ENCODE results near the gene C1QTNF2. TPM values are rescaled to one million over a fixed set of nuclear protein-coding genes. Genes with fewer than 3 reads are reported as not detected.

Gene C1QTNF2
- total RNA-seq, 2 experiments from 2014 or later: not detected

DNA sequence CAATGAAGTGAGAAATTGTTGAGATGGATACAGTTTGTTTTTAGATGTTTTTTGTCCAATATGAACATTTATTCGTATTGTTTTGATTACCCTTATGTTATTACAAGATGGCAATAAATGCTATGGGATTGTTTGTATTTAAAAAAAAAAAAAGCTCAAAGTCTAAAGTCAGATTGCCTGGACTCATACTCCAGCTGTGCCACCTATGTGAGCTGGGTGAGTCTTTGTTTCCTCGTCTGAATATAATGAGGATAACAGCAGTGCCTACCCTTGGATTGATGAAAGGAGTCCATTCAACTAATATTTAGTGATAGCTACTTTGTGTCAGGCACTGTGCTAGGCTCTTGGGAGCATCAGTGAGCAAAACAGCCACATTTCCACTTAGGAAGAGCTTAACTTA is 43.4 kb downstream of the C1QTNF2 start:
- CTCF ChIA-PET: no interaction called here
- Mint-ChIP-seq H3K9me3 (no peaks in the 10 kb centered on the region), H3K27ac (no peak overlapping the region)

DNA sequence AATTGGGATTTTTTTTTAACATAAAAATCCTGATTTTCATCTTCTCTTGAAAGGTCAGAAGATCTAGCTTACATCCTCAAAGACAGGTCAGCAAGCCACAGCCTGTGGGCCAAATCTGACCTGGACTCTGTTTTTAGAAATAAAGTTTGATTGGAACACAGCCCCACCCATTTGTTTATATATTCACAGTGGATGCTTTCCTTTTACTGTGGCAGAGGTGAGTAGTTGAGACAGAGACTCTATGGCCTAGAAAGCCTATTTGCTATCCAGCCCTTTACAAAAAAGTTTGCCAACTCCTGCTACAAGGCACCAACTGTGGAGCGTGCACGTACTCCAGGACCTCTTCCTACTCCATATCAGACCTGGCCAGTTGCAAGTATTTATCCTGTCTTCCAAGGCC is 44.7 kb downstream of the C1QTNF2 start:
- H3K9me3 Mint-ChIP-seq: no peaks in the 10 kb centered on the region
- ChIA-PET CTCF (interaction anchor here (1.2 kb wide), 1 partner anchor 20 kb away, joined by 3 read pairs; no protein-coding TSS in a partner anchor), POLR2A (no interaction called here)
- peaks cover 4% of the 10 kb centered on the region for H3K27me3 Mint-ChIP-seq
- H3K36me3 Mint-ChIP-seq (ENCODE audit: low read depth): no peaks in the 10 kb centered on the region
- no peak overlapping the region for H3K27ac Mint-ChIP-seq
- H3K4me3 Mint-ChIP-seq: no peak overlapping the region
- no peak for DNase-seq
- no peaks in the 10 kb centered on the region for H3K4me1 Mint-ChIP-seq

More for the DNA sequence above, 43.4 kb downstream of the C1QTNF2 start:
- H3K27me3 Mint-ChIP-seq: peaks cover 4% of the 10 kb centered on the region
- no peaks in the 10 kb centered on the region for H3K4me1 Mint-ChIP-seq
- POLR2A ChIA-PET: no interaction called here
- no peak overlapping the region for H3K4me3 Mint-ChIP-seq
- no peaks in the 10 kb centered on the region for H3K36me3 Mint-ChIP-seq (ENCODE audit: low read depth)
- DNase-seq: no peak

DNA sequence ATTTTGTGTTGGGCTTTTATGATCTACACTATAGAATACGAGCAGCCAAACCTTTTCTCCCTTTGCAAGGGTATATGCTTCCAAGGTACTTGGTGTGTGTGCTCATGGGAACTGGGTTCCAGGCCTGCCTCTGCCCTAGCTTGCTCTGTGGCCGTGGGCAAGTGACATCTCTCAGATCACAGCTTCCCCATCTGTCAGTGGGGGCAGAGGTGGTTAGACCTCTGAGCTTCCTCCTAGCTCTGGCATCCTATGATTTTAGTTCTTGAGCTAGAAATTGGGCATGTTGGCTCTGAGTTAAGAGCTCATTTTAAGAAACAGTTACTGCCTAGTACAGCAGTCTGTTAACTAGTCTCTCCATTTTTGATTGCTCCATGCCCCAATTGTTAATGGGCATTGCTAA is 45.5 kb downstream of the C1QTNF2 start:
- Mint-ChIP-seq H3K4me1 (no peaks in the 10 kb centered on the region), H3K9me3 (no peaks in the 10 kb centered on the region), H3K27ac (no peak overlapping the region), H3K4me3 (no peak overlapping the region), H3K27me3 (peaks cover 4% of the 10 kb centered on the region), H3K36me3 (ENCODE audit: low read depth) (no peaks in the 10 kb centered on the region)
- ChIA-PET POLR2A (no interaction called here), CTCF (interaction anchor here (1.2 kb wide), 1 partner anchor 21 kb away, joined by 3 read pairs; no protein-coding TSS in a partner anchor)
- no peak for DNase-seq

DNA sequence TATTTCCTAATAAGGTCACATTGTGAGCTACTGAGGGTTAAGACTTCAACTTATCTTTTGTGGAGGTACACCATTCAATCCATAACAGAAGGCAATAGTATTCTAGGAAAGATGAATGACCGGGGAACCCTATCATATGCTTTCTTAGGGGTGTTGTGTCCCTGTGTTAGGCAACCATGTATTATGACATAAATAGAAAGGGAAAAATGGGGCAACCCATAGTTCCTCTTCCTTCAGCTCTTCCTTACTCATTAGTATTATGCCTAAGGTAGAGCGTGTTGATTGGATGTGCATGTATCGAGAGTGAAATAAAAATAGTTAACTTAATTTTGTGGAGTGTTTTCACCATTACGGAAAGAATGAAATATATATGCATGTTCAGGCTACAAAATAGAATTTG is 52.0 kb downstream of the C1QTNF2 start:
- DNase-seq: no peak
- no peak overlapping the region for H3K27ac Mint-ChIP-seq
- H3K9me3 Mint-ChIP-seq: no peaks in the 10 kb centered on the region
- no peak overlapping the region for H3K4me3 Mint-ChIP-seq
- POLR2A ChIA-PET: no interaction called here
- H3K27me3 Mint-ChIP-seq: peaks cover 30% of the 10 kb centered on the region
- no peaks in the 10 kb centered on the region for H3K36me3 Mint-ChIP-seq (ENCODE audit: low read depth)
- no peaks in the 10 kb centered on the region for H3K4me1 Mint-ChIP-seq
- CTCF ChIA-PET: no interaction called here

DNA sequence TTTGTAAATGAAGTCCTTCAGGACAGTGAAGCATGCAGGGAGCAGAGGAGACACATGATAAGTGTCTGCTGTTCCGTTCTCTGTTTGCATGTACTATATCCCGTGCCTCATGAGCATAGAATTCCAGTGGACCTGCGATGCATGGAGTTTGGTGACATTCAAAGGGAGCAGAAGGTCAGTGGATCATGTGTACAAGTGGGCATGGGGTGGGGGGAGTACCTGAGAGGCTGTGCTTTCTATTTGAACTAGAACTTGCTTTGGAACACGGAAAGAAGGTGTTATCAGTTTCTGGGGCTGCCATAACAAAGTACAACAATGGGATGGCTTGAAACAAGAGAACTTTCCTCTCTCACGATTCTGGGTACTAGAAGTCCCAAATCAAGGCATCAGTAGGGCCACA is 53.0 kb downstream of the C1QTNF2 start:
- no peak for DNase-seq
- CTCF ChIA-PET: no interaction called here
- Mint-ChIP-seq H3K4me1 (peaks cover 5% of the 10 kb centered on the region), H3K4me3 (no peak overlapping the region), H3K27ac (no peak overlapping the region), H3K27me3 (peaks cover 39% of the 10 kb centered on the region), H3K9me3 (no peaks in the 10 kb centered on the region), H3K36me3 (ENCODE audit: low read depth) (no peaks in the 10 kb centered on the region)
- POLR2A ChIA-PET: no interaction called here

DNA sequence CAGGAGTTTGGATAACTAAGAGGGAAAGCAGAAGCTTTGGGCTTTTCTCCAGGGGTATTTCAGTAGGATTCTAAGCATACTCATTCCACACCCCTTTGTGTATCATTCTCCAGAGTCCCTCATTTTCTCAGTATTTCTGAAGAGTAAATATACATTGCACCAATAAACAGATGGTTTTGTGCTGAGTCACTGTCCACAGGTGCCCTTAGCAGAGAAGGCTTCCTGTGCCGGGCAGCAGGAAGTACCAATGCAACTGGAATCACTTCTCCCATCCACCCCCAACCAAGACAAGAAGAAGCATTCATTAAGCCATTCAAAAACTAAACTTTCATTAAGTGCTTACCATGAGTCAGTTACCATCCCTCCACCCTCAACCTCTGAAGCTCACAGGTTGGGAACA is 54.5 kb downstream of the C1QTNF2 start:
- H3K36me3 Mint-ChIP-seq (ENCODE audit: low read depth): no peaks in the 10 kb centered on the region
- DNase-seq: no peak
- peaks cover 7% of the 10 kb centered on the region for H3K4me1 Mint-ChIP-seq
- peaks cover 47% of the 10 kb centered on the region for H3K27me3 Mint-ChIP-seq
- H3K4me3 Mint-ChIP-seq: no peak overlapping the region
- ChIA-PET POLR2A (no interaction called here), CTCF (no interaction called here)
- H3K9me3 Mint-ChIP-seq: no peaks in the 10 kb centered on the region
- no peak overlapping the region for H3K27ac Mint-ChIP-seq

DNA sequence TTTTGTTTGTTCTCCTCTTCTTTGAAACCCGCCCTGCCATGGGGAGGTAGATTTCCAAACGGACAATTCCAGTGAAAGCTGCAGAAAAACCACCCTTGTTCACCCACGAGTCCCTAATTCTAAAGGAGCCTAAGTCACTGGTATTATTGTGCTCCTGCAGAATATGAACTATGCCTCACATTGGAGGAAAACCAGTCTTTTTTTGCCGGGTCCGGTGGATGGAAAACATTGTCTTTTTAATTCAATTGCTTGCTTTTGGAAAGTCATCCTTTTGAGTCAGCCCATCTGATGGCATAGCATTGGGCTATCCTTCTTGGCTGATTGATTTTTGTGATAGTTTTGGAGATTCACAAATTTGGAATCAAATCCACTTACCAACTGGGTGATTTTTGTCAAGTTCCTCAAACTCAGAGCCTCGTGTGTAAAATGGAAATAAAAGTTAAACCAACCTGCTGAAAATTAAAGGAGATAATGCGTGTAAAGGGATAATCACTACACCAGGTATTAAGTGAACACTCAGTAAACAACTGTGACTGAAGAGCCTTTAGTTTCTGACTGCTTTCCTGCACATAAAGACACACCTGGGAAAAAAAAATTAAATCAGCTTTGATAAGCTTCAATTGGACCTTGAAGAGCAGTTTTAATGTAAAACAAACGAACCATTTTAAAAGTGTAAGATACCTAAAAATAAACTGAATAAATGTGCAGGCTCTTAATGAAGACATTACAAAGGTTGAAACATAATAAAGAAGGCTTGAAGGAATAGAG is 57.3 kb downstream of the C1QTNF2 start:
- H3K4me1 Mint-ChIP-seq: peaks cover 7% of the 10 kb centered on the region
- DNase-seq: no peak
- H3K36me3 Mint-ChIP-seq (ENCODE audit: low read depth): no peaks in the 10 kb centered on the region
- CTCF ChIA-PET: no interaction called here
- H3K27me3 Mint-ChIP-seq: peaks cover 71% of the 10 kb centered on the region
- no peak overlapping the region for H3K27ac Mint-ChIP-seq
- H3K4me3 Mint-ChIP-seq: peak overlapping the region; percentile 49
- H3K9me3 Mint-ChIP-seq: no peaks in the 10 kb centered on the region
- POLR2A ChIA-PET: no interaction called here

DNA sequence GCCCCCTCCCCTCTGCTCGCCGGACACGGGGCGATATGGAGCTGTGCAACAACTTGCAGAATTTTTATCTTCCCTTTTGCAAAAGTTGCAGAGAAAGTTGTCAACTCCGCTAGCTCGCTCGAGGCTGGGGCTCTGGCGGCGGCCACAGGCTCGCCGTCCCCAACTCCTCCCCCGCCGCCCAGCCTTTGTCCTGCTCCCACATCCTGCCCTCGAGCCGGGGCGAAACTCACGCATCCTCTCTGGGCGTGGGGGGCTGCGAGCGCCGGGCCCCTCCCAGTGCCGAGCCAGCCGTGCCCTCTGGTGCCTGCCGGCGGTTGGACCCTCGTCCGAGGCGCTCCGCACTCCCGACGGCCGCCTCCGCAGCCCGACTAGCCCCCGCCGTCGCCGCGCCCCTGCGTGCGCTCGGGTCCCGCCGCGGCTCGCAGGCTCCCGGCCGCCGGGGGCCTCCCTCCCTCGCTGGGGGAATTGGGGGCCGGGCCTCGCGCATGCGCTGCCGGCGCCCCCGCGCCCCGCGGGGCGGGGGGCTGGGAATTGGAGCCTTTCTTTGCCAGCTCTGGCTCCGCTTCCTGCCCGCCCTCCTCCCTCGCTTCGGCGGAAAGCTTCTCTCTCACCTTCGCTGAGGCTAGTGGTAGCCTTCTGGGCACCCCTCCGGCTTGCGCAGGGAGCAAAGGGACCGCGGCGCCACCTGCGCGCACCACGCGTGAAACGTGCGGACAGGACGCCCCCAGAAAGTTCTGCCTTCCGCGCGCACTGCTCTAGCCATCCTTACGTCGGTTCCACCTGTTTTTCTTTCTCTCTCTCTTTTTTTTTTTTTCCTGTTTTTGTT is 58.1 kb downstream of the C1QTNF2 start, which contains the start of gene CCNJL:
Gene CCNJL (minus strand): TSS at position 431 of the 826 bp plus-strand sequence. CDS start 641 bp downstream, outside the sequence.
- Mint-ChIP-seq H3K4me1 (peaks cover 7% of the 10 kb centered on the region), H3K27me3 (peaks cover 71% of the 10 kb centered on the region), H3K9me3 (no peaks in the 10 kb centered on the region), H3K36me3 (ENCODE audit: low read depth) (no peaks in the 10 kb centered on the region), H3K27ac (no peak within 1 kb of the TSS), H3K4me3 (peak within 1 kb of the TSS; percentile 49)
- CTCF ChIA-PET: no interaction called here
- DNase-seq: no peak
- POLR2A ChIA-PET: no interaction called here

DNA sequence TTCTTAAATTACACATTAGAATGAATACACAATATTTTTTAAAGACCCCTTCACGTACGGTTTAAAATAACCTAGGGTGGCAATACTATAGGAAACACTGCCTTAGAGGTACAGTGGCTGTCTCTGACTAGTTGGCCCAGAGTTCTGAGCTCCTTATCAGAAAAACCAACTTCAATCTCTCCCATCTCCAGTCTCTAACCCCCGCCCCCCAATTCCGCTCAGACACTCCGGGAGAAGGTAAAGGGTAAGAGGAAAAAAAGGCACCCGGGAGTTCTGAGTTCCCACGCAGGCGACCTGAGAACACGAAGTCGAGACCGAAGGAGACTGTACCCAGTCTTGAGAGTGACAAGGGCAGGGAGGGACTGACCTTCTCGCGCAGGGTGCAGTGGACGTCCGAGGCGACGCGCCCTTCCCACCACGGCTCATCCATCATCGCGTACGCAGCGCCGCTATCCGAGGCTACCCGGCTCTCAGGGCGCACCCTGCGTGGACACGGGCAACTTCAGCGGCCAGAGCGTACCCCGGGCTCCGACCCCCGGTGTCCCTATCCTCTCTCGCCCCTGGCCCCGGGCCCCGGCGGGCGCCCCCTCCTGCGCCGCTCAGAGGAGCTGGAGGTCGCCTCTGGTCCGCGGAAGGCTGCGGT is 58.8 kb downstream of the C1QTNF2 start:
- Mint-ChIP-seq H3K27me3 (peaks cover 64% of the 10 kb centered on the region), H3K27ac (no peak overlapping the region), H3K36me3 (ENCODE audit: low read depth) (no peaks in the 10 kb centered on the region), H3K4me3 (no peak overlapping the region), H3K4me1 (peaks cover 7% of the 10 kb centered on the region), H3K9me3 (no peaks in the 10 kb centered on the region)
- CTCF ChIA-PET: no interaction called here
- POLR2A ChIA-PET: no interaction called here
- no peak for DNase-seq

DNA sequence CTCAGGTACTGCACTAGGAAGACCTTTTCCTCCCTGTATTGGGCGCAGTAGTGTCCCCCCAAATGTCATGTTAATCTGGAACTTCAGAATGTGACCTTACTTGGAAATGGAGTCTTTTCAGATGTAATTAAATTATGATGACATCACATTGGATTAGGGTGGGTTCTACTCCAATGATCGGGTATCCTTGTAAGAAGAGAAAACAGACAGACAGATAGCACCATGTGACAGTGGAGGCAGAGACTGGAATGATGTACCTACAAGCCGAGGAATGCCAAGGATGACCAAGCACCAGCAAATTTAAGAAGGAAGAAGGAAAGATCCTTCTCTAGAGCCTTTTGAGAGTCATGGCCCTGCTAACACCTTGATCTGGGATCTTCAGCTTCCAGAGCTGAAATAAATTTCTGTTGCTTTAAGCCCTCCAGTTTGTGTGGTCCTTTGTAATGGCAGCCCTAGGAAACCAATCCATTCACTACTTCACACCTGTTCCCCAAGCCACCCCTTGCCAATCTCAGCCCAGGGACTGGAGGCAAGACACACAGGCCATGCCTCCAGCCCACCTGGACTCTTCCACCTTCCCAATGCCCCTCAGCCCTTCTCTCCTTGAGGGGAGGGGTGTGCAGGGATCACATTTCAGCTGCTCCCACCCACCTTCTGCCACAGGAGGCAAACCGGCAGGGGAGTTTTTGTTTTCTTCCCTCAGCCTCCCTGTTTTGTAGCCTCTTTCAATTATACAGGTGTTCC is 59.7 kb downstream of the C1QTNF2 start:
- Mint-ChIP-seq H3K4me3 (no peak overlapping the region), H3K27ac (no peak overlapping the region), H3K4me1 (peaks cover 7% of the 10 kb centered on the region), H3K36me3 (ENCODE audit: low read depth) (no peaks in the 10 kb centered on the region), H3K27me3 (peaks cover 57% of the 10 kb centered on the region), H3K9me3 (no peaks in the 10 kb centered on the region)
- ChIA-PET CTCF (no interaction called here), POLR2A (no interaction called here)
- no peak for DNase-seq

DNA sequence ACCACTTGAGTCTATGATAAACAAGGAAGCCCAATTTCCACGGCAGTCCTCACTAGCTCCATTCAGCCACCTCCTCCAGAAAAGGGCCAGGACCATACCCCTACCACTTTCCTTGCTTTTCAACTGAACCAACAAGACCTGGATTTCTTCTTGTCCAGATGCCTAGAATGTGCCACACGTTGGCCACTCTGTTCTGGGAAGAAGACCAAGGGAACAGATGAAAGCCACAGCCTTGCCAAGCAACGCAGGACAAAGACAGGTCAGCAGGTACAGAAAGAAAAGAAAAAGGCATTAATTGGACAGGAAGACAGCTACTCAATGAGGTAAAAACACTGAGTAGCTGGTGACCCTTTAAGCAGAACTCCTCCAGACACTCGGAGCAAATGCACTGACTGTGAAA is 60.3 kb downstream of the C1QTNF2 start:
- no peaks in the 10 kb centered on the region for H3K9me3 Mint-ChIP-seq
- peaks cover 7% of the 10 kb centered on the region for H3K4me1 Mint-ChIP-seq
- H3K27me3 Mint-ChIP-seq: peaks cover 55% of the 10 kb centered on the region
- H3K27ac Mint-ChIP-seq: no peak overlapping the region
- POLR2A ChIA-PET: no interaction called here
- H3K4me3 Mint-ChIP-seq: no peak overlapping the region
- no peak for DNase-seq
- H3K36me3 Mint-ChIP-seq (ENCODE audit: low read depth): no peaks in the 10 kb centered on the region
- CTCF ChIA-PET: no interaction called here

DNA sequence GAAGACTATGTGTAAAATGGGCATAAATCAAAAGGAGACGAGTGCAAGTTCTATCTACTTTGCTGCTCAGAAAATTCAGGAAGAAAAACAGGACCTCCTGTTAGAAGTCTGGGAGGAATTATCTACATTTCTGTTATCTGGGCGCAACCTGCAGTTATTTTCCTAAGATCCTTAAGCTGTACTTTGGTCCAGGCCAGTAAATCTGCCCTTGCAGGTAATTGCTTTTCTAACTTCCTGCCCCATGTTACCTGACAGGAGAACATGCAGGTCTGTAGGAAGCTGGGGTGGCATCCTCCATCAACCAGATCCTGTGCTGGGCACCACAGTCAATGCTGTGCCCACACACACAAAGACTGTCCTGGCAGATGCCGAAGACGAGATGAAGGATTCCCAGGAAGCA is 63.7 kb downstream of the C1QTNF2 start:
- POLR2A ChIA-PET: no interaction called here
- CTCF ChIA-PET: no interaction called here
- H3K4me3 Mint-ChIP-seq: no peak overlapping the region
- no peak overlapping the region for H3K27ac Mint-ChIP-seq
- no peaks in the 10 kb centered on the region for H3K9me3 Mint-ChIP-seq
- H3K36me3 Mint-ChIP-seq (ENCODE audit: low read depth): no peaks in the 10 kb centered on the region
- no peak for DNase-seq
- peaks cover 40% of the 10 kb centered on the region for H3K27me3 Mint-ChIP-seq
- peaks cover 1% of the 10 kb centered on the region for H3K4me1 Mint-ChIP-seq

DNA sequence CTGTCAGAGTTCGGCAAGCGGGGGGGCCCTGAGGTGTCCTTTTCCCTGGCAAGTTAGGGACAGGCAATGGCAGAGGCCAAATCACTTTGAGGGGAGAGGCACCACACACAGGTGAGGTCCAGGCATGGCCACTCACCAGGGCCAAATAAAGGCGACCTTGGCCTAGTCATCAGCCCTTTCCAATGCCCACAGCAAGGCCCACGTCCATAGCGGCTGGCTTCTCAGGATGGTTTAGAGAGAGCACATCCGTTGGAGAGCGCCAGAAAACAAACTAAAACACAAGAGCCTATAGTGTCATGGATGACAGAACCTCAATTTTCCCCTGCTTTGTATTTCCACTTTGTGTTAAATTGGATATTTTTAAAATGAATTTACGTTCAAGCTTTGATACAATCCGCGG is 65.1 kb downstream of the C1QTNF2 start:
- no peak overlapping the region for H3K4me3 Mint-ChIP-seq
- H3K4me1 Mint-ChIP-seq: no peaks in the 10 kb centered on the region
- no peak for DNase-seq
- no peaks in the 10 kb centered on the region for H3K36me3 Mint-ChIP-seq (ENCODE audit: low read depth)
- no peaks in the 10 kb centered on the region for H3K9me3 Mint-ChIP-seq
- ChIA-PET CTCF (no interaction called here), POLR2A (no interaction called here)
- peaks cover 26% of the 10 kb centered on the region for H3K27me3 Mint-ChIP-seq
- H3K27ac Mint-ChIP-seq: no peak overlapping the region

All from activated CD4-positive, alpha-beta memory T cell treated with anti-CD3 and anti-CD28 coated beads, Interleukin-2, amount 10 ng/mL, durations not matched to agents 7 days and 5 days (primary cell).